HepG2 (cell line): ENCODE results near the gene GAS2L1. TPM values are rescaled to one million over a fixed set of nuclear protein-coding genes. Genes with fewer than 3 reads are reported as not detected.

Experiments used
- FOXM1 ChIP-seq: sonication (generic); formaldehyde crosslinking; IDR thresholded peaks from 2 replicates; pipeline ENCODE4 v1.5.0; 2020; ENCODE audit warnings: missing genetic modification reagents
- MLXIP ChIP-seq: sonication (generic); formaldehyde crosslinking; IDR thresholded peaks from 2 replicates; pipeline ENCODE4 v1.9.0; 2021; ENCODE audit warnings: missing genetic modification reagents, borderline replicate concordance
- PLRG1 ChIP-seq: fragments of 450-650 bp; conservative IDR thresholded peaks from 2 replicates; pipeline ENCODE4 v1.6.1; 2016
- RBAK ChIP-seq: sonication (generic); formaldehyde crosslinking; IDR thresholded peaks from 2 replicates; pipeline ENCODE4 v1.5.1; 2020; ENCODE audit warnings: mild to moderate bottlenecking, missing genetic modification reagents
- TSC22D2 ChIP-seq: sonication (generic); formaldehyde crosslinking; IDR thresholded peaks from 2 replicates; pipeline ENCODE4 v1.5.1; 2020; ENCODE audit warnings: missing genetic modification reagents, mild to moderate bottlenecking, borderline replicate concordance
- WIZ ChIP-seq: sonication (generic); formaldehyde crosslinking; IDR thresholded peaks from 2 replicates; pipeline ENCODE4 v1.5.1; 2020; ENCODE audit warnings: mild to moderate bottlenecking, missing genetic modification reagents
- ZNF264 ChIP-seq: sonication (generic); formaldehyde crosslinking; IDR thresholded peaks from 2 replicates; pipeline ENCODE4 v1.4.0; 2020; ENCODE audit warnings: missing genetic modification reagents
- ZNF326 ChIP-seq: sonication (generic); formaldehyde crosslinking; IDR thresholded peaks from 2 replicates; pipeline ENCODE4 v1.4.0; 2020; ENCODE audit warnings: missing genetic modification reagents, borderline replicate concordance
- ZNF446 ChIP-seq: sonication (generic); formaldehyde crosslinking; IDR thresholded peaks from 2 replicates; pipeline ENCODE4 v1.5.0; 2020; ENCODE audit warnings: mild to moderate bottlenecking, missing genetic modification reagents
- ZSCAN30 ChIP-seq: sonication (generic); formaldehyde crosslinking; IDR thresholded peaks from 2 replicates; pipeline ENCODE4 v1.5.0; 2020; ENCODE audit warnings: mild to moderate bottlenecking, missing genetic modification reagents
- polyA plus RNA-seq, 8 experiments: library from polyadenylated mRNA; depleted of rRNA in 3 of 8; stranded (reverse) in 7 of 8; unstranded in 1 of 8; fragments of >200 nt; fragmentation: Illumina TruSeq in 4 of 8; extraction: Trizol in 4 of 8; gene quantifications; 2 replicates each; pipeline versions ENCODE4 v1.2.1 to v1.2.3, GENCODE V29; 2011 to 2016; ENCODE audit warnings: low read depth in 4 of 8, missing spikeins in 1 of 8, mixed read lengths in 1 of 8; ENCODE audit not compliant: insufficient read depth in 1 of 8
- total RNA-seq, 5 experiments: library from RNA; depleted of rRNA; stranded (reverse); fragments of >200 nt; fragmentation: Illumina TruSeq; extraction: Trizol; gene quantifications; 2 replicates each; pipeline ENCODE4 v1.2.3, GENCODE V29; 2016; ENCODE audit warnings: low read depth in 1 of 5

GAS2L1 gene
- total and polyA plus RNA-seq, 2 of the 13 experiments (the other 11 are each of a cell fraction or from before 2014, with no cell fraction given): 1.8 to 3.3 TPM

GRCh38 chr22:29265929-29266328 is 40.5 kb upstream of the GAS2L1 start (continued):
- TF ChIP-seq RBAK (CRISPR knock-in tag) (no peak), ZNF446 (CRISPR knock-in tag) (no peak), ZSCAN30 (CRISPR knock-in tag) (no peak), ZNF264 (CRISPR knock-in tag) (no peak), FOXM1 (CRISPR knock-in tag) (no peak), PLRG1 (no peak), ZNF326 (CRISPR knock-in tag) (no peak), WIZ (CRISPR knock-in tag) (no peak), TSC22D2 (CRISPR knock-in tag) (no peak), MLXIP (CRISPR knock-in tag) (no peak)
